ENCODE measurements around the gene ANKRD6. TPM values are rescaled to one million over a fixed set of nuclear protein-coding genes. Genes with fewer than 3 reads are reported as not detected.

ANKRD6 gene
- total RNA-seq, 1 experiment from 2014 or later = 14.7 TPM

GRCh38 chr6:89589297-89590025 lies 156.5 kb downstream of the ANKRD6 start:
- H3K27me3 Mint-ChIP-seq (ENCODE audit: unreplicated experiment) = no peaks in the 10 kb centered on the region
- no peaks in the 10 kb centered on the region for H3K36me3 Mint-ChIP-seq (ENCODE audit: insufficient read depth, unreplicated experiment)
- intact Hi-C loops (cut with micrococcal nuclease; ENCODE audit: unreplicated experiment) = no loop called here
- no TSS peak for BruUV-seq (replicated peaks)
- no peak for TF ChIP-seq CTCF (IDR thresholded peaks at IDR 0.05; ENCODE audit: unreplicated experiment)
- CTCF ChIA-PET = no interaction called here
- no peak overlapping the region for H3K27ac Mint-ChIP-seq (ENCODE audit: unreplicated experiment)
- H3K4me1 Mint-ChIP-seq (ENCODE audit: low read depth, unreplicated experiment) = no peaks in the 10 kb centered on the region
- DNase-seq = no peak
- no peaks in the 10 kb centered on the region for H3K9me3 Mint-ChIP-seq (ENCODE audit: low read depth, unreplicated experiment)
- H3K4me3 Mint-ChIP-seq (ENCODE audit: low read depth, unreplicated experiment) = no peak overlapping the region

DNA sequence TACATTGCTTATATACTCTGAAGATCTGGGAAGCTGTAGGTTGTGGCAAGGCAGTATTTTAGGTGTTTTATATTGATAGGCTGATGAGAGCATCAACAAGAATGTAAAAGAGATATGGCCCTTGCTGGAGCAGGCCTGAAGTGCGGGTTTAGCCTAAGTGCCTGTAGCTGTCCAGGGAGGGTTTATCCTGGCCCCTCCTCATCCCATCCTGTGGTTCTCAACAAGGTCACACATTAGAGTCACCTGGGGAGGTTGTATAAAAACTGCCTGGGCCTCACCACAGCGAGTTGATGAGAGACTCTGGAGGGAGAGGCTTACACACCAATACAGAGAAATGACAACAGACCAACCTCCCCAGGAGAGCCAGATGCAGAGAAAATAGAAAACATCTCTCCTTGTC lies 157.2 kb downstream of the ANKRD6 start:
- intact Hi-C loops (cut with micrococcal nuclease; ENCODE audit: unreplicated experiment) = no loop called here
- CTCF ChIA-PET = no interaction called here
- no peak for DNase-seq
- no TSS peak for BruUV-seq (replicated peaks)
- Mint-ChIP-seq H3K36me3 (ENCODE audit: insufficient read depth, unreplicated experiment) (no peaks in the 10 kb centered on the region), H3K27ac (ENCODE audit: unreplicated experiment) (no peak overlapping the region), H3K4me1 (ENCODE audit: low read depth, unreplicated experiment) (no peaks in the 10 kb centered on the region), H3K4me3 (ENCODE audit: low read depth, unreplicated experiment) (no peak overlapping the region), H3K9me3 (ENCODE audit: low read depth, unreplicated experiment) (no peaks in the 10 kb centered on the region), H3K27me3 (ENCODE audit: unreplicated experiment) (no peaks in the 10 kb centered on the region)
- TF ChIP-seq CTCF (IDR thresholded peaks at IDR 0.05; ENCODE audit: unreplicated experiment) = no peak

DNA sequence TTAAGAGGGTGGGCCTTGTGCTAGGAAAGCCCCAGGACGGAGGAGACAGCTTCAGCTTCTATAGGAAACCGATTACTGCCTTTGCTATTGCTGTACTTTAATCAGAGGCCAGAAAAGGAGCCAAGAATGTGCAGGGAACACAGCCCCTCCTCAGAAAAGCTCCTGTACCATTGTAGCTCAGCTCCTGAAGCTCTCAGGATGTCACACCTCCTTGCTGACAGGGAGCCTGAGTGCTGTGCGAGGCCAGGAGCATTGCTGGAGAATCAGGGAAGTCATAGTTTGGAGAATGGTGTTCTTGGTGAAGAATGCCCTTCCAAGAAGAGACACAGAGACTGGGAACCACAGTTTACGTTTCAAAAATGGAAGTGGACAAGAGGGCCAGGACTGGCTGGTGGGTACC lies 158.8 kb downstream of the ANKRD6 start:
- H3K4me3 Mint-ChIP-seq (ENCODE audit: low read depth, unreplicated experiment) = no peak overlapping the region
- DNase-seq = no peak
- no peaks in the 10 kb centered on the region for H3K27me3 Mint-ChIP-seq (ENCODE audit: unreplicated experiment)
- H3K9me3 Mint-ChIP-seq (ENCODE audit: low read depth, unreplicated experiment) = no peaks in the 10 kb centered on the region
- intact Hi-C loops (cut with micrococcal nuclease; ENCODE audit: unreplicated experiment) = no loop called here
- no TSS peak for BruUV-seq (replicated peaks)
- TF ChIP-seq CTCF (IDR thresholded peaks at IDR 0.05; ENCODE audit: unreplicated experiment) = no peak
- no peaks in the 10 kb centered on the region for H3K4me1 Mint-ChIP-seq (ENCODE audit: low read depth, unreplicated experiment)
- H3K36me3 Mint-ChIP-seq (ENCODE audit: insufficient read depth, unreplicated experiment) = no peaks in the 10 kb centered on the region
- CTCF ChIA-PET = no interaction called here
- H3K27ac Mint-ChIP-seq (ENCODE audit: unreplicated experiment) = no peak overlapping the region

DNA sequence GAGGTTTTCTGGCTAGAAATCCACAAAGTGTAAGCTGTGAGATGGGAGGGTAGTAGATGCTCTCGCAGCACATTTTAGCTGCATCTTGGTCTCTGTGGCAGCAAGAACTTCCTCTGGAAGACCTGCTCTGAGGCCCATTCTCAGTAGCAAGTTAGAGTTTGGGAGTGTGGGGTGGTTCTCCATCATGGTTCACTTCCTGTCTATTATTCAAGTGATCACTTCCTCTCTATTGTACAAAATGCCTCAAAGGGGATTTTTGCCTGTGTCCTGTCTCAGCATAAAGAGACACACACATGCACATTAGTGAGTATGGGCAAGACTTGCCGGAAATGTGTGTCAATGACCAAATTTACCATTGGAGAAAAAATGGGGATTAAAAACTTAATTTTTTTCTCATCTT lies 163.1 kb downstream of the ANKRD6 start:
- H3K9me3 Mint-ChIP-seq (ENCODE audit: low read depth, unreplicated experiment) = peaks cover 2% of the 10 kb centered on the region
- no peak overlapping the region for H3K27ac Mint-ChIP-seq (ENCODE audit: unreplicated experiment)
- no peak overlapping the region for H3K4me3 Mint-ChIP-seq (ENCODE audit: low read depth, unreplicated experiment)
- CTCF ChIA-PET = no interaction called here
- no TSS peak for BruUV-seq (replicated peaks)
- H3K27me3 Mint-ChIP-seq (ENCODE audit: unreplicated experiment) = no peaks in the 10 kb centered on the region
- DNase-seq = no peak
- TF ChIP-seq CTCF (IDR thresholded peaks at IDR 0.05; ENCODE audit: unreplicated experiment) = no peak
- H3K4me1 Mint-ChIP-seq (ENCODE audit: low read depth, unreplicated experiment) = no peaks in the 10 kb centered on the region
- intact Hi-C loops (cut with micrococcal nuclease; ENCODE audit: unreplicated experiment) = loop anchor here (5.0 kb wide), 1 partner anchor 164 kb away; the partner anchor contains the start of gene ANKRD6
- H3K36me3 Mint-ChIP-seq (ENCODE audit: insufficient read depth, unreplicated experiment) = peaks cover 5% of the 10 kb centered on the region
